Measurements from ENCODE around the gene CELF2.

CELF2 gene

DNA sequence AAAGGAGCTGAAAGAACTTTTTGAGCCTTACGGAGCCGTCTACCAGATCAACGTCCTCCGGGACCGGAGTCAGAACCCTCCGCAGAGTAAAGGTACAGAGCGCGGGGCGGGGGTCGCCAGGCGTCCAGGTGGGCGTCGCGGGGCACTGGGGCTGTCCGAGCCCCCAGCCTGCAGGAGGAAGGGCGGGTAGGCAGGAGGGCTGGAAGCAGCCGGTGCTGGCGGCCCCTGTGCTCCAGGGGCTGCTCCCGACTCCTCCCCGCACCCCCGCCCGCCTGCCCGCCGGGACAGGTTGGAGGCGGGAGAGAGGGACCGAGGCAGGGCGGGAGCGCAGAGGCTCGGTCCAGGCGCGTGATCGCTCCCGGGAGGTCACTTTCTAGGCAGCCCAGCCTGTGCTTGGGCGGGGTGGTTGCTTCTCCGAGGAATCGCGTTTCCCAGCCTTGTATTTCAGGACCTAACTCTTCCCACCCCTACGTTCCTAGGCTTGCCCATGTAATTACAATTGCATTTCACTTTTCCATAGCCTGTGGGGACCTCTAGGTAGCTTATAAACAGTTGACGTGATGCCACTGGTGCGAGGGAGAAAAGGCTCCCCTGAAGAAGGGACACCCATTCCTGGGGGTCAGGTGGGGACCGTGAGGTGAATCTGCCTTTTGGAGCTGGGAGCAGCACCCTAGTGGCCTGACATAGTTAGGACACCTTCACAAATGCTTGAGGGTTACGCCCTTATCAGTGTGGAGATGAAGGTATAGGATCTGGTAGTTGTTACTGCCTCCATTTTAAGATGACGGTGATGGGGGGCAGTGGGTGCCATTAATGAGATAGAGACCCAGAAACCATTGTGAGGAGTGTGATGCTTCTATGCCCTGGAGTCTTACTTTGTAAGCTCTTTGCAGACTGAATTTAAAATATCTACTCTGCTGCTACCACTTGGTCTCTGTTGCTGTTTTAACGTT is 148.2 kb downstream of the CELF2 start:
- in situ Hi-C loops (cut with HindIII; ENCODE audit: low sequenced_read_pairs): no loop called here
- no peak for DNase-seq (ENCODE audit: low read depth)
- TF ChIP-seq, protein P1, sequence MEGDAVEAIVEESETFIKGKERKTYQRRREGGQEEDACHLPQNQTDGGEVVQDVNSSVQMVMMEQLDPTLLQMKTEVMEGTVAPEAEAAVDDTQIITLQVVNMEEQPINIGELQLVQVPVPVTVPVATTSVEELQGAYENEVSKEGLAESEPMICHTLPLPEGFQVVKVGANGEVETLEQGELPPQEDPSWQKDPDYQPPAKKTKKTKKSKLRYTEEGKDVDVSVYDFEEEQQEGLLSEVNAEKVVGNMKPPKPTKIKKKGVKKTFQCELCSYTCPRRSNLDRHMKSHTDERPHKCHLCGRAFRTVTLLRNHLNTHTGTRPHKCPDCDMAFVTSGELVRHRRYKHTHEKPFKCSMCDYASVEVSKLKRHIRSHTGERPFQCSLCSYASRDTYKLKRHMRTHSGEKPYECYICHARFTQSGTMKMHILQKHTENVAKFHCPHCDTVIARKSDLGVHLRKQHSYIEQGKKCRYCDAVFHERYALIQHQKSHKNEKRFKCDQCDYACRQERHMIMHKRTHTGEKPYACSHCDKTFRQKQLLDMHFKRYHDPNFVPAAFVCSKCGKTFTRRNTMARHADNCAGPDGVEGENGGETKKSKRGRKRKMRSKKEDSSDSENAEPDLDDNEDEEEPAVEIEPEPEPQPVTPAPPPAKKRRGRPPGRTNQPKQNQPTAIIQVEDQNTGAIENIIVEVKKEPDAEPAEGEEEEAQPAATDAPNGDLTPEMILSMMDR (IDR thresholded peaks at IDR 0.05; ENCODE audit: low read depth, low read length, missing control alignments): peak; percentile 64
- peak overlapping the region; percentile 54 for H3K4me3 ChIP-seq (ENCODE audit: low read depth, low read length)

DNA sequence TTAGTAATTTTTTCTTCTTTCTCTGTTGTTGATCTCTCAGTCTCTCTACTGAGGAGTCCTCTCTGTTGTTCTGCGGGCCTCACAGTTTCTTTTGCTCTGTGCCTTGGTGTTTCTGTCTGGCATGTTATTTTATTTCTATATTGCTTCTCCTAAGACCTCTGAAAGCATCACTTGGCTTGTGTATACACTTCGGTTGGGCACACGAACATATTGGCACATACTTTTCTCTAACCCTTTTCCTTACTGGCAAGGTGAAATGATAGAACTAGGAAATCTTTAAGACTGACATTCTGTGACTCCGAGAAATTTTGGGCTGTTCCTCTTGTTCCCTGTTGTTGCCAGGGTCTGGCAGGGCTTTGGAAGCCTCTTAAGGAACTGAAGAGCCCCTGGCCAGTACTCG is 148.9 kb downstream of the CELF2 start:
- DNase-seq (ENCODE audit: low read depth): no peak
- in situ Hi-C loops (cut with HindIII; ENCODE audit: low sequenced_read_pairs): no loop called here
- TF ChIP-seq, protein P1 (IDR thresholded peaks at IDR 0.05; ENCODE audit: low read depth, low read length, missing control alignments): no peak
- no peak overlapping the region for H3K4me3 ChIP-seq (ENCODE audit: low read depth, low read length)

DNA sequence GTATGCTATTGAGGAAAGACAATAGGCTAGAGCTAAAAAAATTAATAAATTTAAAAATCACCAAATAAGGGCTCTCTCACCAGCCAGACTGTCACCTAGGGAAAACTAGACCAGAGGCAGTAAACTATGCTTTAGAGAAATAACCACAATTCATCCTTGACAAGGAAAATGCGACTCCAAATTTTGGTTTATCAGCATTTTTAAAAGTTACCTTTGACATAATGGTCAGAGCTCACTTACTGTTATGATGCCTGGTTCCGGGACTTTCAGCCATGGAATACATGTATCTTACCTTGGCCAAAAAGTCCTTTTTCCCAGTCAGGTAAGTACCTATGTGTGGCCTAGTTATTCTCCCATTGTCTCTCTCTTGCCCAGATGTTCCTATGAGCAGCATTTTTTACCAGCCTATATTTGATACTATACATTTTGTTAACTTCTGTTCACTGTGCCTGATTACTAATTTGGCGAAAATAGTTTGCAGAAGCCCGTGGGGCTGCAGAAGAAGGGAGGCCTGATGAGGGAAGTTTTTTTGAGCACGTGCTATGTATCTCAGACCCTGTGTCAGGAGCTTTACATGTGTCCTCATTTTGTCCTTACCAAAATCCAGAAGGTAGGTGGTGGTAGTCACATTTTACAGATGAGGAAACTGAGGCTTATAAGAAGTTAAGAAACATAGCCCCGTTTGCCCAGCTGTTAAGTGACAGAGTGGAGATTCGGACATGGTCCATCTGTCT is 149.7 kb downstream of the CELF2 start:
- H3K4me3 ChIP-seq (ENCODE audit: low read depth, low read length): no peak overlapping the region
- TF ChIP-seq, protein P1 (IDR thresholded peaks at IDR 0.05; ENCODE audit: low read depth, low read length, missing control alignments): no peak
- no peak for DNase-seq (ENCODE audit: low read depth)
- in situ Hi-C loops (cut with HindIII; ENCODE audit: low sequenced_read_pairs): no loop called here

DNA sequence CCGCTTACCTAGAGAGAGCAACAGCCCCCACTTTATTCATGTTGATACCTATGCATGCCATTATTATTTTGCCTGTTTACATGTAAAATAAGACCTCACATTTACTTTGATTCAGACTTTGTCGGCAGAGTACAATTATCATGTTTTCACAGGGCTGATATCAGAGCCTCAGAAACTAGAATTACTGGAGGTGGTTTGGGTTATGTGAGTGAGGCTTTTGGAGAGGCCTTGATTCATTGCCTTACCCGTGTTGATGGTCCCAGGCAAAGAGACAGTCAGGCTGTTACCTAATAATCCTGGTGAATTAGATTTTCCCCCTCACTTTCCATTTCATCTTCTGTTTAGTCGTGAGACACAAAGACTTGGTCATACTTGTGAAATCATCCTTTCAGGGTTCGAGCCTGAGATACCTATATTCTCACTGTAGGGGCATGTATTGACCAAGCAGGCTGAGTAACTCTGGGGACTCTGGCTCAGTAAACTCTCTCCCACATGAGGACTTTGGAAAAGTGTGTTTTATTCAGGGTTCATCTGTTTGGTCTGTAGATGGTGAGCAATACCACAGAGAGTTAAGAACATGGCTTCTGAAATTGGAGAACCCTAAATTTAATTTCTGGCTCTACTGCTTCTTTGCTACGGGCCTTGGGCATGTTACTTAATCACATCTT is 150.9 kb downstream of the CELF2 start:
- in situ Hi-C loops (cut with HindIII; ENCODE audit: low sequenced_read_pairs): no loop called here
- DNase-seq (ENCODE audit: low read depth): no peak
- TF ChIP-seq, protein P1 (IDR thresholded peaks at IDR 0.05; ENCODE audit: low read depth, low read length, missing control alignments): no peak
- H3K4me3 ChIP-seq (ENCODE audit: low read depth, low read length): no peak overlapping the region

DNA sequence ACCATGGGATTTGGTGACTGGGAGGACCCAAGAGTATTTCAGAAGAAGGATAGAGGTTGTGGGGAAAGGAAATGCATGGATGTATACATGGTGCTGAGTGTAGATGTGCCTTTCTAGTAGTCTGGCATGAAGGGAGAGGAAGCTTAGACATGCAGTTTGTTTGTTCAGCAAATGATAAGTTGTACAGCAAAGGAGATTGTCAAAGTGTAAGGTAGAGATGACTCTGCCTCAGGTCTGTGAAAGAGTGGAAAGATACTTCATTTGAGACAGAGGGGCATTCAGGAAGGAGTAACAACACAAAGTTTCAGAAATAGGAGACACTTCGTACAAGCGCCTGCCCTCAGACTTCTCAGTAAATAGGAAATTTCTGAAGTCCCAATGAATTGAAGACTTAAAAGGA is 152.3 kb downstream of the CELF2 start:
- TF ChIP-seq, protein P1 (IDR thresholded peaks at IDR 0.05; ENCODE audit: low read depth, low read length, missing control alignments): no peak
- H3K4me3 ChIP-seq (ENCODE audit: low read depth, low read length): no peak overlapping the region
- DNase-seq (ENCODE audit: low read depth): no peak
- in situ Hi-C loops (cut with HindIII; ENCODE audit: low sequenced_read_pairs): no loop called here

DNA sequence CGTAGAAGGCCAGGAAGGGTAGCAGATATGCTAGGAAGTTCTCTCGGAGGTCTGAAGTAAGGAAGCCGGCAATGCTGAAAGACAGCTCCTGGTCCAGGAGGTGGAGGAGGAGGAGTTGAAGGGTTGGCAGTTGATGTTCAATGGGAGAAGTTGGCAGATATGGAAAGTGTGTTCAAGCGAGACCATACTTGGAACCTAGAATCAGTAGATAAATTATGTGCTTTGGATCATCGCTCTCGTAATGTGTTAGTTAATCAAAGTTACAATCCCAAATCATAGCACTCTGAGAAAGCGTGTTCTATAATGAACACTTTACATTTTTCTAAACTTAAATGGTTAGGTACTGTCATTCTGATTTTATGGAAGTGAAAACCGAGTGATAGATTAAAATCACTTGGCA is 152.9 kb downstream of the CELF2 start:
- in situ Hi-C loops (cut with HindIII; ENCODE audit: low sequenced_read_pairs): no loop called here
- no peak overlapping the region for H3K4me3 ChIP-seq (ENCODE audit: low read depth, low read length)
- no peak for DNase-seq (ENCODE audit: low read depth)
- TF ChIP-seq, protein P1 (IDR thresholded peaks at IDR 0.05; ENCODE audit: low read depth, low read length, missing control alignments): no peak
